ENCODE results near the gene NABP2.
"Not testable (repeated sequence)": the region's sequence is repeated elsewhere in the genome, so short reads cannot be mapped to it uniquely, and the experiment has no call there.

NABP2 gene

GRCh38 chr12:56244494-56244893 is 20.4 kb downstream of the NABP2 start:
- no peak for DNase-seq (ENCODE audit: low read depth in 2 of 2)

- DNase-seq (ENCODE audit: low read depth in 2 of 2) = no peak
Observed at GRCh38 chr12:56247923-56248322, 23.8 kb downstream of the NABP2 start.

GRCh38 chr12:56248711-56249110 is 24.6 kb downstream of the NABP2 start:
- no peak for DNase-seq (ENCODE audit: low read depth in 2 of 2)

GRCh38 chr12:56252649-56253048 is 28.5 kb downstream of the NABP2 start:
- DNase-seq (ENCODE audit: low read depth in 2 of 2) = no peak

- no peak for DNase-seq (ENCODE audit: low read depth in 2 of 2)
Observed at GRCh38 chr12:56253091-56253490, 28.9 kb downstream of the NABP2 start.

GRCh38 chr12:56255671-56256070 is 31.5 kb downstream of the NABP2 start:
- no peak for DNase-seq (ENCODE audit: low read depth in 2 of 2)

- no peak for DNase-seq (ENCODE audit: low read depth in 2 of 2)
Observed at GRCh38 chr12:56256326-56256960, 32.3 kb downstream of the NABP2 start.

- no peak for DNase-seq (ENCODE audit: low read depth in 2 of 2)
Observed at GRCh38 chr12:56257071-56257470, 32.9 kb downstream of the NABP2 start.

- DNase-seq (ENCODE audit: low read depth in 2 of 2) = no peak
Observed at GRCh38 chr12:56257491-56258067, 33.4 kb downstream of the NABP2 start.

GRCh38 chr12:56258068-56258819 is 34.1 kb downstream of the NABP2 start, which contains the start of gene ANKRD52:
TSS of gene ANKRD52 (minus strand) at chr12:56258384. CDS start at chr12:56258269, 115 bp downstream.
- peak; percentile 53 to 57 for DNase-seq (ENCODE audit: low read depth in 2 of 2)

- DNase-seq (ENCODE audit: low read depth in 2 of 2) = no peak
Observed at GRCh38 chr12:56258820-56259183, 34.7 kb downstream of the NABP2 start.

GRCh38 chr12:56260380-56260779 is 36.2 kb downstream of the NABP2 start:
- no peak for DNase-seq (ENCODE audit: low read depth in 2 of 2)

GRCh38 chr12:56260921-56261320 is 36.8 kb downstream of the NABP2 start:
- no peak for DNase-seq (ENCODE audit: low read depth in 2 of 2)

- no peak for DNase-seq (ENCODE audit: low read depth in 2 of 2)
Observed at GRCh38 chr12:56261503-56262232, 37.5 kb downstream of the NABP2 start.

GRCh38 chr12:56262955-56263354 is 38.8 kb downstream of the NABP2 start:
- not testable (repeated sequence) for DNase-seq (ENCODE audit: low read depth in 2 of 2)

GRCh38 chr12:56266068-56266692 is 42.0 kb downstream of the NABP2 start:
- DNase-seq (ENCODE audit: low read depth in 2 of 2) = not testable (repeated sequence)

GRCh38 chr12:56266693-56267442 is 42.7 kb downstream of the NABP2 start, which contains the start of gene COQ10A:
TSS of gene COQ10A (plus strand) at chr12:56266942. CDS start at chr12:56267119, 177 bp downstream.
- DNase-seq (ENCODE audit: low read depth in 2 of 2) = peak; percentile 74 to 82

- no peak for DNase-seq (ENCODE audit: low read depth in 2 of 2)
Observed at GRCh38 chr12:56267443-56268071, 43.4 kb downstream of the NABP2 start.

GRCh38 chr12:56271031-56271430 is 46.9 kb downstream of the NABP2 start:
- no peak for DNase-seq (ENCODE audit: low read depth in 2 of 2)

GRCh38 chr12:56272468-56272867 is 48.3 kb downstream of the NABP2 start:
- DNase-seq (ENCODE audit: low read depth in 2 of 2) = not testable (repeated sequence)
